Mesothelial cell of epicardium (in vitro differentiated cells): ENCODE results near the gene KNTC1. TPM values are rescaled to one million over a fixed set of nuclear protein-coding genes. Genes with fewer than 3 reads are reported as not detected.
"Not testable (repeated sequence)": the region's sequence is repeated elsewhere in the genome, so short reads cannot be mapped to it uniquely, and the experiment has no call there.

Experiments used
- DNase-seq, 2 experiments: peaks; one replicate each; pipeline ENCODE4 v3.0.0; 2021; ENCODE audit warnings: low spot score in 2 of 2; ENCODE audit not compliant: unreplicated experiment in 2 of 2
- H3K27ac Mint-ChIP-seq: 2 replicates; pipeline ENCODE4 v1.8.0; 2021; ENCODE audit warnings: mixed read lengths
- H3K27me3 Mint-ChIP-seq: 2 replicates; pipeline ENCODE4 v1.8.0; 2021; ENCODE audit warnings: low read depth, mixed read lengths
- H3K36me3 Mint-ChIP-seq: 2 replicates; pipeline ENCODE4 v1.8.0; 2021; ENCODE audit warnings: mixed read lengths
- H3K4me1 Mint-ChIP-seq: 2 replicates; pipeline ENCODE4 v1.8.0; 2021; ENCODE audit warnings: mixed read lengths
- H3K4me3 Mint-ChIP-seq: 2 replicates; pipeline ENCODE4 v1.8.0; 2021; ENCODE audit warnings: mild to moderate bottlenecking, moderate library complexity, mixed read lengths
- H3K9me3 Mint-ChIP-seq: 2 replicates; pipeline ENCODE4 v1.8.0; 2021; ENCODE audit warnings: mixed read lengths
- total RNA-seq: library from RNA; stranded (reverse); gene quantifications from 3 replicates; pipeline ENCODE4 v1.2.1, GENCODE V29; 2021
- TF ChIP-seq, protein P1 (sequence below): fragments of 200-600 bp; sonication (generic); IDR thresholded peaks from one replicate; pipeline ENCODE4 v1.5.0; 2021; ENCODE audit warnings: antibody characterized with exemption; ENCODE audit not compliant: unreplicated experiment

The KNTC1 gene
- total RNA-seq, 1 donor from 2014 or later, result 47.8 TPM

DNA sequence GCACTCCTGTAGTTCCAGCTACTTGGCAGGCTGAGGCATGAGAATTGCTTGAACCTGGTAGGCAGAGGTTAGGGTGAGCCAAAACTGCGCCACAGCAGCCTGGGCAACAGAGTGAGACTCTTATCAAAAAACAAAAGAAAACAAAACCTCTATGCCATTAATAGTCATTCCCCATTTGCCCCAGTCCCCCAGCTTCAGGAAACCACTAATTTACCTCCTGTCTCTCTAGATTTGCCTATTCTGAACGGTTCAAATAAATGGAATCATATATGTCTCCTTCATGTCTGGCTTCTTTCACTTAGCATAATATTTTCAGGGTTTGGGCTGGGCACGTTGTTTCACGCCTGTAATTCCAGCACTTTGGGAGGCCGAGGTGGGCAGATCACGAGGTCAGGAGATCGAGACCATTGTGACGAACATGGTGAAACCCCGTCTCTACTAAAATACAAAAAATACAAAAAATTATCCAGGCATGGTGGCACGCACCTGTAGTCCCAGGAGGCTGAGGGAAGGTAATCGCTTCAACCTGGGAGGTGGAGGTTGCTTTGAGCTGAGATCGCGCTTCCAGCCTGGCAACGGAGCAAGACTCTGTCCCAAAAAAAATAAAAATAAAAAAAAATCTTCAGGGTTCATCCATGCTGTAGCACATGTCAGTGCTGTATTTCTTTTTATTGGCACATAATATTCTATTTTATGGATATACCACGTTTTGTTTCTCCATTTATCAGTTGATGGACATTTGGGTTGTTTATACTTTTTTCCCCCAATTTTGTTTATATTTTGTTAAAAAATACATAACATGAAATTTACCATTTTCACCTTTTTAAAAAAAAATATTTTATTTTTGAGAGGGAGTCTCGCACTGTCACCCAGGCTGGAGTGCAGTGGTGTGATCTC lies 31.9 kb downstream of the KNTC1 start:
- no peak for DNase-seq
- no peak overlapping the region for H3K27ac Mint-ChIP-seq
- H3K9me3 Mint-ChIP-seq, result peaks cover 8% of the 10 kb centered on the region
- TF ChIP-seq, protein P1, sequence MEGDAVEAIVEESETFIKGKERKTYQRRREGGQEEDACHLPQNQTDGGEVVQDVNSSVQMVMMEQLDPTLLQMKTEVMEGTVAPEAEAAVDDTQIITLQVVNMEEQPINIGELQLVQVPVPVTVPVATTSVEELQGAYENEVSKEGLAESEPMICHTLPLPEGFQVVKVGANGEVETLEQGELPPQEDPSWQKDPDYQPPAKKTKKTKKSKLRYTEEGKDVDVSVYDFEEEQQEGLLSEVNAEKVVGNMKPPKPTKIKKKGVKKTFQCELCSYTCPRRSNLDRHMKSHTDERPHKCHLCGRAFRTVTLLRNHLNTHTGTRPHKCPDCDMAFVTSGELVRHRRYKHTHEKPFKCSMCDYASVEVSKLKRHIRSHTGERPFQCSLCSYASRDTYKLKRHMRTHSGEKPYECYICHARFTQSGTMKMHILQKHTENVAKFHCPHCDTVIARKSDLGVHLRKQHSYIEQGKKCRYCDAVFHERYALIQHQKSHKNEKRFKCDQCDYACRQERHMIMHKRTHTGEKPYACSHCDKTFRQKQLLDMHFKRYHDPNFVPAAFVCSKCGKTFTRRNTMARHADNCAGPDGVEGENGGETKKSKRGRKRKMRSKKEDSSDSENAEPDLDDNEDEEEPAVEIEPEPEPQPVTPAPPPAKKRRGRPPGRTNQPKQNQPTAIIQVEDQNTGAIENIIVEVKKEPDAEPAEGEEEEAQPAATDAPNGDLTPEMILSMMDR, result no peak
- no peak overlapping the region for H3K4me3 Mint-ChIP-seq
- H3K36me3 Mint-ChIP-seq, result peaks cover 30% of the 10 kb centered on the region
- no peaks in the 10 kb centered on the region for H3K27me3 Mint-ChIP-seq
- H3K4me1 Mint-ChIP-seq, result no peaks in the 10 kb centered on the region

DNA sequence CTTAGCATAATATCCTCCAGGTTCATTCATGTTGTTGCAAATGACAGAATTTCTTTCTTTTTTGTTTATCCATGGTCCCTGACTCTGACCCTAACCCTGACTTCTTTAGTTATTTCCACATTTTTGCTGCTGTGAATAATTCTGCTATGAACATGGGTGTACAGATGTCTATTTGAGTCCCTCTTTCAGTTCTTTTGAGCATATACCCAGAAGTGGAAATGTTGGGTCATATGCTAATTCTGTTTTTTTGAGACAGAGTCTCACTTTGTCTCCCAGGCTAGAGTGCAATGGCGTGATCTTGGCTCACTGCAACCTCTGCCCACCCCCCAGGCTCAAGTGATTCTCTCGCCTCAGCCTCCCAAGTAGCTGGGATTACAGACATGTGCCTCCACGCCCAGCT lies 33.1 kb downstream of the KNTC1 start:
- no peak for DNase-seq
- TF ChIP-seq, protein P1, result no peak
- Mint-ChIP-seq H3K4me3 (no peak overlapping the region), H3K27me3 (no peaks in the 10 kb centered on the region), H3K27ac (no peak overlapping the region), H3K4me1 (no peaks in the 10 kb centered on the region), H3K9me3 (peaks cover 8% of the 10 kb centered on the region), H3K36me3 (peaks cover 28% of the 10 kb centered on the region)

DNA sequence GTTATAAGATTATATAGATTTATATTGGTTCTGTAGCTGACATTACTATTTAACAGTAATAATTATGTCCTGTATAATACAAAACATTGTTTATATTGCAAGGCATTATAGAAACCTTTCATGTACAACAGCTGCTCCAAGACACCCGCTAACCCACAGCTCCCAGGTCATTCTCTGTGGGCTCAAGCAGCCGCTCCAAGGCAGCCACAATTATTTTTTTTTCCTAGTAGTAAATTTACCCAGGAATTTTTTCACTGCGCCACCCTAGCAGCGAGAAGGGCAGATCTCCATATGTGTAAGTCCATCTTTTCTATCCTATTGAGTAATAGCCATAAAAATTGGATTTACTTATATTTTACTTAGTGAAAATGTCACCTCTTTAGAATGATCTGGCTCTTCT lies 36.3 kb downstream of the KNTC1 start:
- TF ChIP-seq, protein P1, result no peak
- H3K4me3 Mint-ChIP-seq, result no peak overlapping the region
- H3K27me3 Mint-ChIP-seq, result no peaks in the 10 kb centered on the region
- H3K9me3 Mint-ChIP-seq, result peaks cover 8% of the 10 kb centered on the region
- H3K27ac Mint-ChIP-seq, result no peak overlapping the region
- peaks cover 25% of the 10 kb centered on the region for H3K36me3 Mint-ChIP-seq
- DNase-seq, result no peak
- no peaks in the 10 kb centered on the region for H3K4me1 Mint-ChIP-seq

DNA sequence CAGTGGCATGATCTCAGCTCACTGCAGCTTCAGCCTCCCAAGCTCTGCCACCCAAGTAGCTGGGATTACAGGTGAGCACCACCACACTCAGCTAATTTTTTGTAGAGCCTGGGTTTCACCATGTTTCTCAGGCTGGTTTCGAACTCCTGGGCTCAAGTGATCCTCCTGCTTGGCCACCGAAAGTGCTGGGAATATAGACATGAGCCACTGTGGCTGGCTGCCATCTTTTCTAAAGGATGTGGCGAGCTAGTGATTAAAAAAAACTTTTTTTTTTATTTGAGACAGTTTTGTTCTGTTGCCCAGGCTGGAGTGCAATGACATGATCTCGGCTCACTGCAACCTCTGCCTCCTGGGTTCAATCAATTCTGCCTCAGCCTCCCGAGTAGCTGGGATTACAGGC lies 39.8 kb downstream of the KNTC1 start:
- H3K9me3 Mint-ChIP-seq, H3K4me3 Mint-ChIP-seq, H3K27ac Mint-ChIP-seq, H3K27me3 Mint-ChIP-seq, DNase-seq, H3K4me1 Mint-ChIP-seq: not testable (repeated sequence)
- H3K36me3 Mint-ChIP-seq, result peaks cover 16% of the 10 kb centered on the region

DNA sequence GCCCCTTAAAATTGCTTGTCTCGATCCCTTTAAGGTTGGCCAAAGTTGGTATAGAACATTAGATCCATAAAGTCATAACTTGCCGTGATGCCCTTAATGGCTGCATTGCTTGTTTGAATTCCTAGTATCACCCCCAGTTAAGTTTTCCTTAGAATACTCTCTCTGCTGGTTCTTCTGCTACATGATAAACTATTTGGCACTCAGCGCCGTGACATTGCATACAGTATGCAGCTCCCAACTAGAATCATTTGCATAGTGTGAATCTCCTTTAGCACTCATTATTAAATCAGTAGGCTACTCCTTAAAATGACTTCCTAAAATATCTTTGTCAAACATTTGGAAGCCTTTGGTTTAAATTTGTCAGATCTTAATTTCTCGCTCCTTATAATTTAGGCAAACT lies 42.2 kb downstream of the KNTC1 start:
- no peaks in the 10 kb centered on the region for H3K27me3 Mint-ChIP-seq
- TF ChIP-seq, protein P1, result no peak
- H3K36me3 Mint-ChIP-seq, result peaks cover 11% of the 10 kb centered on the region
- DNase-seq, result no peak
- H3K27ac Mint-ChIP-seq, result no peak overlapping the region
- no peaks in the 10 kb centered on the region for H3K4me1 Mint-ChIP-seq
- H3K9me3 Mint-ChIP-seq, result no peaks in the 10 kb centered on the region
- no peak overlapping the region for H3K4me3 Mint-ChIP-seq

DNA sequence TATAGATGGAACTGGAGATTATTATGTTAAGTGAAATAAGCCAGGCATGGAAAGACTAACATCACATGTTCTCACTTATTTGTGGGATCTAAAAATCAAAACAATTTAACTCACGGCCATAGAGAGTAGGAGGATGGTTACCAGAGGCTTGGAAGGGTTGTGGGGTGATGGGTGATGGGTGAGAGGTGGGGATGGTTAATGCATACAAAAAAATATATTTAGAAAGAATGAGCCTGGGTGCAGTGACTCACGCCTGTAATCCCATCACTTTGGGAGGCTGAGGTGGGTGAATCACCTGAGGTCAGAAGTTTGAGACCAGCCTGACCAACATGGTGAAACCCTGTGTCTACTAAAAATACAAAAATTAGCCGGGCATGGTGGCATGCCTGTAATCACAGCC lies 43.0 kb downstream of the KNTC1 start:
- not testable (repeated sequence) for DNase-seq, H3K27me3 Mint-ChIP-seq, H3K27ac Mint-ChIP-seq, H3K4me3 Mint-ChIP-seq, H3K36me3 Mint-ChIP-seq, H3K4me1 Mint-ChIP-seq, H3K9me3 Mint-ChIP-seq
